Glomerular visceral epithelial cell (primary cell): Measurements from ENCODE around the gene CDC123.

Source experiments
- DNase-seq: peaks from one replicate; pipeline ENCODE4 v3.0.0-alpha.2; 2016; ENCODE audit errors: extremely low spot score

CDC123 gene

GRCh38 chr10:12299222-12299965, 103.4 kb downstream of the CDC123 start:
- DNase-seq: no peak
